OCI-LY3 (cell line): ENCODE data around the gene BUB1.
"Not testable (repeated sequence)": the region's sequence is repeated elsewhere in the genome, so short reads cannot be mapped to it uniquely, and the experiment has no call there.

Experiments used
- H2AFZ ChIP-seq: fragments of 200-600, 300-600 bp; shearing (Covaris generic); 2 replicates; pipeline ENCODE4 v1.6.0; 2014; ENCODE audit warnings: antibody characterized with exemption, low read depth, low read length
- H3K27ac ChIP-seq: fragments of 200-600, 300-600 bp; sonication (generic); 2 replicates; pipeline ENCODE4 v1.5.1; 2014; ENCODE audit warnings: mild to moderate bottlenecking, low read length, moderate library complexity, mixed read lengths
- H3K27me3 ChIP-seq: fragments of 200-600, 300-600 bp; sonication (generic); 2 replicates; pipeline ENCODE4 v1.6.1; 2014; ENCODE audit warnings: low read depth, low read length, mixed read lengths
- H3K36me3 ChIP-seq: fragments of 200-600, 300-600 bp; sonication (generic); replicated peaks from 2 replicates; pipeline ENCODE3; 2014; ENCODE audit warnings: low read depth, low read length, mixed read lengths
- H3K4me1 ChIP-seq: fragments of 300-600, 200-600 bp; sonication (generic); 2 replicates; pipeline ENCODE4 v1.6.1; 2014; ENCODE audit warnings: low read length, mixed read lengths
- H3K4me2 ChIP-seq: fragments of 200-600, 300-600 bp; sonication (generic); 2 replicates; pipeline ENCODE4 v1.6.1; 2014; ENCODE audit warnings: low read length, mixed read lengths
- H3K4me3 ChIP-seq: fragments of 300-600, 200-600 bp; sonication (generic); 2 replicates; pipeline ENCODE4 v1.5.1; 2014; ENCODE audit warnings: antibody characterized with exemption, mild to moderate bottlenecking, low read length, moderate library complexity
- H3K79me2 ChIP-seq: fragments of 300-600, 200-600 bp; shearing (Covaris generic); 2 replicates; pipeline ENCODE4 v1.6.1; 2014; ENCODE audit warnings: mild to moderate bottlenecking, low read length, mixed read lengths
- H3K9ac ChIP-seq: fragments of 300-600, 200-600 bp; shearing (Covaris generic); 2 replicates; pipeline ENCODE4 v1.6.0; 2014; ENCODE audit warnings: mild to moderate bottlenecking, low read length, moderate library complexity
- H3K9me3 ChIP-seq: fragments of 200-600, 300-600 bp; shearing (Covaris generic); 2 replicates; pipeline ENCODE4 v1.6.1; 2014; ENCODE audit warnings: low read length, mixed read lengths; ENCODE audit not compliant: insufficient read depth
- H4K20me1 ChIP-seq: fragments of 200-600, 300-600 bp; sonication (generic); 2 replicates; pipeline ENCODE4 v1.6.1; 2016; ENCODE audit warnings: low read length, mixed read lengths; ENCODE audit not compliant: insufficient read depth
- CTCF ChIP-seq: fragments of 200-600, 300-600 bp; sonication (generic); IDR thresholded peaks from 2 replicates; pipeline ENCODE4 v1.5.1; 2014; ENCODE audit warnings: antibody characterized with exemption, low read length, low read depth
- EZH2phosphoT487 ChIP-seq: fragments of 200-600 bp; shearing (Covaris generic); IDR thresholded peaks from 2 replicates; pipeline ENCODE4 v1.6.1; 2018; ENCODE audit warnings: antibody characterized with exemption, mixed run types, low read depth

BUB1 gene

GRCh38 chr2:110712737-110713136 is 34.9 kb upstream of the BUB1 start:
- Histone ChIP-seq H3K79me2 (no peaks in the 10 kb centered on the region), H3K4me3 (no peak overlapping the region), H3K36me3 (no peaks in the 10 kb centered on the region), H4K20me1 (no peaks in the 10 kb centered on the region), H3K27ac (no peak overlapping the region), H3K9me3 (no peaks in the 10 kb centered on the region), H3K4me2 (no peak overlapping the region), H3K4me1 (no peaks in the 10 kb centered on the region), H2AFZ (no peak overlapping the region), H3K27me3 (peaks cover 72% of the 10 kb centered on the region), H3K9ac (no peak overlapping the region)
- TF ChIP-seq EZH2phosphoT487 (no peak), CTCF (no peak)

DNA sequence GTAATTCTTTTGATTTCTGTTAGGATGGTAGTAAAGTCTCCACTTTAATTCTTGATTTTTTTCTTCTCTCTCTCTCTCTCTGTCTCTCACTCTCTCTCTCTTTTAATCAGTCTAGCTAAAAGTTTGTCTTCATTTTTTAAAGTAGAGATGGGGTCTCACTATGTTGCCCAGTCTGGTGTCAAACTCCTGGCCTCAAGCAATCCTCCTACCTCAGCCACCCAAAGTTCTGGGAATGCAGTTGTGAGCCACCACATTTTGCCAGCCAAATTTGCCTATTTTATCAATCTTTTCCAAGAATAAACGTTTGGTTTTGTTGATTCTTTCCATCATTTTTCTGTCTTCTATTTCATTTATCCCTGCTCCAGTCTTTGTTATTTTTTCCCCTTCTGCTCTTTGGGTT is 30.6 kb upstream of the BUB1 start:
- Histone ChIP-seq H4K20me1 (no peaks in the 10 kb centered on the region), H3K36me3 (no peaks in the 10 kb centered on the region), H3K79me2 (no peaks in the 10 kb centered on the region), H3K9me3 (no peaks in the 10 kb centered on the region), H3K27ac (no peak overlapping the region), H3K4me3 (no peak overlapping the region), H3K27me3 (peaks cover 62% of the 10 kb centered on the region), H3K9ac (no peak overlapping the region), H3K4me2 (no peak overlapping the region), H2AFZ (no peak overlapping the region), H3K4me1 (no peaks in the 10 kb centered on the region)
- TF ChIP-seq EZH2phosphoT487 (no peak), CTCF (no peak)

- no peaks in the 10 kb centered on the region for H3K36me3 ChIP-seq
- H3K79me2 ChIP-seq = no peaks in the 10 kb centered on the region
- H2AFZ ChIP-seq = no peak overlapping the region
- H3K4me1 ChIP-seq = no peaks in the 10 kb centered on the region
- H3K4me3 ChIP-seq = no peak overlapping the region
- H4K20me1 ChIP-seq = no peaks in the 10 kb centered on the region
- no peak overlapping the region for H3K9ac ChIP-seq
- H3K27ac ChIP-seq = no peak overlapping the region
- TF ChIP-seq CTCF = no peak
- TF ChIP-seq EZH2phosphoT487 = no peak
- no peaks in the 10 kb centered on the region for H3K9me3 ChIP-seq
- H3K27me3 ChIP-seq = peaks cover 60% of the 10 kb centered on the region
- H3K4me2 ChIP-seq = no peak overlapping the region
These were observed 29.6 kb upstream of the BUB1 start for GRCh38 chr2:110707386-110707965.

DNA sequence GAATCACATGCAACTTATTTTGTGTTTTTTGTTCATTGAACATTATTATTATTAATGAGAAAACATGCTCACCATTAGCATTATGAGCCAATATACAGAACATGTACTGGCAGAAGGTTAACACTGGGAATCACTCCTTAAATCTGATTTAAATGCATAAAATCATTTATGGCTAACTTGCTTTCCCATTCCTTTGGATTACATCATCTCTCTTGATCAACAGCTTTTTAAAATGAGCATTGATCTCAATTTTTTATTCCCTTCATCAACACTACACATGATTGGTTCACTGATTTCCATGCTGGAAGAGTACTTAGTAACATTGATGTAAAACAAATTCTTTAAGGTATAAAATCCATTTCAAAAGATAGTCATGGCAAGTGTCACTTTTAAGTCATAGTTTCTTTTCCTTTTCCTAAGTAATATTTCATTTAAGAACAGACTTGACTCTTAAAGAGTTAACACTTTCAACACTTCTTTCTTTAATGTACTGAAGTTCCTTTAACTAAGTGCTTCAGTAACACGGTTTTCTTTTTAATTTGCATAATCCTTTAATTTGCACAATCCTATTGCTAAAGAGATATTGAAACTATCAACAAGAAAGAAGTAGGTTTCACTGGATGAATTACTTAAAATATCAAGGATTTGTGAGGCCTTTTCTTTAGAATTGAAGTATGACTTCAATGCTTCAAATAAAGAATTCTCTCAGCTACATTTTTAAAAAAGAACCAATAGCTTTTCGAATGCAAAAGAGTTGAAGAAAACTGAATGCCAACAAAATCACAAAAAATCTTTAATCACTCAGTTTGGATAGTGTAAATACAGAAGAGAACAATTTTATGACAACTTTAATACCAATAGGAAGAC is 24.9 kb upstream of the BUB1 start:
- H3K79me2 ChIP-seq = no peaks in the 10 kb centered on the region
- no peak for TF ChIP-seq CTCF
- no peak for TF ChIP-seq EZH2phosphoT487
- H3K9ac ChIP-seq = no peak overlapping the region
- H4K20me1 ChIP-seq = no peaks in the 10 kb centered on the region
- no peak overlapping the region for H3K4me3 ChIP-seq
- no peaks in the 10 kb centered on the region for H3K9me3 ChIP-seq
- H2AFZ ChIP-seq = no peak overlapping the region
- peaks cover 37% of the 10 kb centered on the region for H3K27me3 ChIP-seq
- no peaks in the 10 kb centered on the region for H3K36me3 ChIP-seq
- no peak overlapping the region for H3K4me2 ChIP-seq
- H3K4me1 ChIP-seq = no peaks in the 10 kb centered on the region
- H3K27ac ChIP-seq = no peak overlapping the region

DNA sequence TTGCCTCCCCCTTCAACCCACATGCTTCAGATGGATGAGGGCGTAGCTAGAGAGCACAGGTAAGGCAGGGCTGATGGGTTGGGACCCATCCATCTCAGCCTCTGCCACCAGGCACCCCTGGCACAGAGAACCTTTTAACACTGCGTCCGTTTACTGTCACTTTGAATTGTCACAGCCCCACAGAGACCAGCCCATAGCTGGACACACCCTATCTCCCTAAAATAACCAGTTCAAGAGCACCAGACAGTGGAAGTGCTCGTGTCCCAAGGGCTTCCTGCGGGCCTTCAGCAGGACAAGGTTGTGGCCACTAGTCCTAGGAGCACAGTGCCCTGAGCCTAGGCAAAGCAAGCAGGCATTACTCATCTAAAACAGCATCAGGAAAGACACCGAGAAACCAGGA is 20.4 kb upstream of the BUB1 start:
- H3K4me3 ChIP-seq, H3K79me2 ChIP-seq, H2AFZ ChIP-seq, H3K27ac ChIP-seq, H3K9me3 ChIP-seq, H3K4me2 ChIP-seq, H3K36me3 ChIP-seq, H3K4me1 ChIP-seq, H3K9ac ChIP-seq, H4K20me1 ChIP-seq: not testable (repeated sequence)
- H3K27me3 ChIP-seq = peaks cover 10% of the 10 kb centered on the region

GRCh38 chr2:110695146-110695898 is 17.5 kb upstream of the BUB1 start:
- H3K9ac ChIP-seq = not testable (repeated sequence)

More at GRCh38 chr2:110695146-110695898, 17.5 kb upstream of the BUB1 start:
- H4K20me1 ChIP-seq, H3K4me1 ChIP-seq, H3K4me3 ChIP-seq, H3K36me3 ChIP-seq, H3K27me3 ChIP-seq, H2AFZ ChIP-seq, H3K4me2 ChIP-seq, H3K9me3 ChIP-seq, H3K27ac ChIP-seq, H3K79me2 ChIP-seq: not testable (repeated sequence)
